Karpas-422 (cell line): ENCODE data around the gene HIC2. TPM values are rescaled to one million over a fixed set of nuclear protein-coding genes. Genes with fewer than 3 reads are reported as not detected.
"Not testable (repeated sequence)": the region's sequence is repeated elsewhere in the genome, so short reads cannot be mapped to it uniquely, and the experiment has no call there.

Source experiments
- DNase-seq: peaks from one replicate; pipeline ENCODE4 v3.0.0-alpha.2; 2015
- H2AFZ ChIP-seq: fragments of 200-600 bp; sonication (generic); 2 replicates; pipeline ENCODE4 v1.6.1; 2014; ENCODE audit warnings: antibody characterized with exemption, low read length, mixed read lengths
- H3K27ac ChIP-seq: fragments of 200-600 bp; sonication (generic); 2 replicates; pipeline ENCODE4 v1.5.1; 2014; ENCODE audit warnings: mild to moderate bottlenecking, low read length, moderate library complexity
- H3K27me3 ChIP-seq: fragments of 200-600 bp; sonication (generic); 2 replicates; pipeline ENCODE4 v1.6.1; 2014; ENCODE audit warnings: low read length, mixed read lengths
- H3K36me3 ChIP-seq: fragments of 200-600 bp; sonication (generic); 2 replicates; pipeline ENCODE4 v1.6.1; 2014; ENCODE audit warnings: low read length, mixed read lengths; ENCODE audit not compliant: insufficient read depth
- H3K4me1 ChIP-seq: fragments of 200-600 bp; sonication (generic); 2 replicates; pipeline ENCODE4 v1.6.1; 2014; ENCODE audit warnings: mild to moderate bottlenecking, low read length, mixed read lengths
- H3K4me2 ChIP-seq: fragments of 200-600 bp; sonication (generic); 2 replicates; pipeline ENCODE4 v1.6.1; 2014; ENCODE audit warnings: low read length, low read depth, mild to moderate bottlenecking; ENCODE audit not compliant: poor library complexity, severe bottlenecking
- H3K4me3 ChIP-seq: fragments of 200-600 bp; sonication (generic); 2 replicates; pipeline ENCODE4 v1.5.1; 2014; ENCODE audit warnings: mild to moderate bottlenecking, antibody characterized with exemption, low read length, mixed read lengths
- H3K79me2 ChIP-seq: fragments of 200-600 bp; sonication (generic); 2 replicates; pipeline ENCODE4 v1.6.1; 2014; ENCODE audit warnings: mild to moderate bottlenecking, low read length, mixed read lengths
- H3K9ac ChIP-seq: fragments of 200-600 bp; sonication (generic); 2 replicates; pipeline ENCODE4 v1.6.0; 2014; ENCODE audit warnings: low read length
- H3K9me2 ChIP-seq: fragments of 200-600 bp; sonication (generic), shearing (Covaris generic); replicated peaks from 2 replicates; pipeline ENCODE4 v1.6.0; 2014; ENCODE audit warnings: mild to moderate bottlenecking, low read length, moderate library complexity; ENCODE audit not compliant: insufficient read depth
- H3K9me3 ChIP-seq: fragments of 300-700, 200-600 bp; sonication (generic); 2 replicates; pipeline ENCODE4 v1.6.1; 2014; ENCODE audit warnings: low read length, mixed read lengths
- H4K20me1 ChIP-seq: fragments of 200-600 bp; sonication (generic); 2 replicates; pipeline ENCODE4 v1.6.1; 2014; ENCODE audit warnings: mild to moderate bottlenecking, antibody characterized with exemption, low read length, low read depth; ENCODE audit not compliant: insufficient read depth
- total RNA-seq: library from RNA; depleted of rRNA; stranded (reverse); fragments of >200 nt; shearing (Covaris generic); gene quantifications from 2 replicates; pipeline ENCODE4 v1.2.3, GENCODE V29; 2014; ENCODE audit warnings: low replicate concordance

HIC2 gene
- total RNA-seq, 1 experiment from 2014 or later, result 4.4 TPM

DNA sequence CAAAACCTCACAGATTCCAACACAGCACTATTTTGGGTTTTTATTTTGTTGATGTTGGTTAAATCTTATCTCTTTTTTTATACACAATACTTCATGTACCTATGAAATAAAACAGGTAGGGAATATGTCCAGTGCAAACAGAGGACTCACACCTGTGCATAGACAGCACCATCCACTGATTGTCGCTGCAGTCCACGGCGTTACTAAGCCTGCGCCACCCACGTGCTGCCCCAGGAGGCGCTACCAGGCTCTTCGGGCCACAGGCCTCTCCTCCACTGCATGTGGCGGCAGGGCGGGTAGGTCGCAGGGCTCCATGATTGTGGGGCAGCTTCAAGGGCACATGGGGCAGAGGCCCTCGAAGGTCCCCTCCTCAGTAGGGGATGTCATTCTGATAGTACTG lies 55.8 kb downstream of the HIC2 start:
- not testable (repeated sequence) for H2AFZ ChIP-seq, H4K20me1 ChIP-seq, H3K4me1 ChIP-seq, H3K4me3 ChIP-seq, H3K79me2 ChIP-seq, H3K27ac ChIP-seq, H3K9ac ChIP-seq, H3K27me3 ChIP-seq, H3K36me3 ChIP-seq, DNase-seq, H3K9me3 ChIP-seq, H3K4me2 ChIP-seq, H3K9me2 ChIP-seq

DNA sequence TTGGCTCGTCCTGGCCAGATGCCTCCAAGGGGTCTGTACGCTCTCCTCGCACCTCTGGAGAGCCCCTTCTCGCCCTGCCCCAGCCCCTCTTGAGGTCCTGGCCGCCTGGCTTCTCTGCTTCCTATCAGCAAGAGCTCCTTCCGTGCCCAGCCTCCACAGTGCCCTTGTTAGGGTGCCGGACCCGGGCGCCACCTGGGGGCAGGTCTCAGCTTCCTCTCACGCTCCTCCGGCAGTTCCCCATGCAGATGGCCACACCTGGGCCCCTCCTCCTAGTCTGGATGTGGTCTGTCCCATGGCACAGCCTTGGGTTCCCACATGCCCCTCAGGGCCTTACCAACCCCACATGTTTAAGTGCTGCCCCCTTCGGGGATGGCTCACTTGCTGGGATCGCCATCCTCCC lies 56.5 kb downstream of the HIC2 start:
- H3K4me2 ChIP-seq, H3K4me3 ChIP-seq, H3K36me3 ChIP-seq, H3K9me2 ChIP-seq, DNase-seq, H3K27ac ChIP-seq, H3K27me3 ChIP-seq, H3K9me3 ChIP-seq, H4K20me1 ChIP-seq, H3K9ac ChIP-seq, H3K4me1 ChIP-seq, H3K79me2 ChIP-seq, H2AFZ ChIP-seq: not testable (repeated sequence)

DNA sequence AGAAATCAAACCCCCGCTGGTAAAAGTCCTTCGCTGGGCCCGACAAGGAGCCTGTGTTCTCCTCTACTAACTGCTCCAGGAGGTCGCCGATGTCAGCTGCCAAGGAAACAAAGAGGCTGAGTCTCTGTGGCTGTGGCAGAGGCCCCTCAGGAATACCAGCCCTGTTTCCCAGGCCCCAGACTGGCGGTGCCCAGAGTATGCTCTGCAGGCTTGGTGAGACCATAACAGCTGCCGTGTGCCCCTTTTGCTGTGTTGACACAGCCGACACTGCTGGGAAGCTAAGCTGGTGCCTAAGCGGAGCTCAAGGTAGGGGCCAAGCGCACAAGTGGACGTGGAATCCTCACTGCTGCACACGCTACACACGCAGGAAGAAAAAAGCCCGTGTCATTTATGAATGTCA lies 66.9 kb downstream of the HIC2 start:
- H2AFZ ChIP-seq, H4K20me1 ChIP-seq, H3K27ac ChIP-seq, H3K27me3 ChIP-seq, DNase-seq, H3K9ac ChIP-seq, H3K4me1 ChIP-seq, H3K36me3 ChIP-seq, H3K9me3 ChIP-seq, H3K4me3 ChIP-seq, H3K4me2 ChIP-seq, H3K9me2 ChIP-seq, H3K79me2 ChIP-seq: not testable (repeated sequence)

DNA sequence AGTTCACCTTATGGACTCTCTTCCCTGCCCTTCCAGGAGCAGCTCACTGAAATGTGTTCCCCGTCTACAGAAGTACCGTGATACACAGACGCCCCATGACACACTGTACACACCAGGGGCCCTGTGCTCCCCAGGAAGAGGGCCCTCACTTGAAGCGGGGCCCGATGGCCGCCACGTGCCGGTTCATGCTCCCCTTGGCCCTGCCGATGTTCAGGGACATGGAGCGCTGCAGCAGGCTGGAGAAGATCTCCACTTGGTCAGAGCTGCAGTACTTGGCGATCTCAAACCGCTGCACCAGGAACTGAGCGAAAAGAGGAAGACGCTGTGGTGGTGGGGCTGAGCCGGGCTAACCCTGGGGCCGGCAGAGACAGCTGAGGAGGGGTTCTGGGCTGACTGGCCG lies 70.6 kb downstream of the HIC2 start:
- not testable (repeated sequence) for H3K79me2 ChIP-seq, H3K36me3 ChIP-seq

DNA sequence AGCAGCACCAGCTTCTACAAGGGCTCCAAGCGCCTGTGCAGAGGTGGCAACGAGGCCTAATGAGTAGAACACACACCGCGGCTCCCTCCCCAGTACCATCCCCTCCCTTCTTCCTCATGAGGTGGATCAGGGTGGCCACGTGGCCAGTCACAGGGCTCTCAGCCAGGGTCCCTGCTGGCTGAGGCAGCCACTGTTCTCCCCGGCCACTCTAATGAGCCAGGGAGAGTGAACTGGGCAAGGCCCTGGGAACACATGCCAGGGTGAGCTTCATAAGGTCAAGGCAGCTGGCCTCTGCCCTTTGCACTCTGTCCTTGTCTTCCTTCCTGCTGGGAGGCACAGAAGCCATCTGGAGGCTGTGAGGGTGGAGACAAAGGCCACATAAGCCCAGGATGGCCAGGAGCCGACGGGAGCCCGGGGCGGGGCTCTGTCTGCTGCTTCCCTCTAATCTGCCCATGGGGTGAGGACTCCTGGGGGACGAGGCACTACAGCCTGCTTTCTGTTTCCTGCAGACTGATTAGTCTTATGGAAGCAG lies 72.0 kb downstream of the HIC2 start:
- not testable (repeated sequence) for H3K36me3 ChIP-seq, H4K20me1 ChIP-seq, H3K4me1 ChIP-seq, H3K4me2 ChIP-seq, H2AFZ ChIP-seq, H3K79me2 ChIP-seq, H3K9ac ChIP-seq, DNase-seq, H3K9me2 ChIP-seq, H3K27me3 ChIP-seq, H3K27ac ChIP-seq, H3K9me3 ChIP-seq, H3K4me3 ChIP-seq

More for the DNA sequence above, 70.6 kb downstream of the HIC2 start:
- not testable (repeated sequence) for H3K9ac ChIP-seq, H3K4me2 ChIP-seq, H3K9me3 ChIP-seq, H3K27me3 ChIP-seq, H3K4me1 ChIP-seq, H3K27ac ChIP-seq, H3K9me2 ChIP-seq, DNase-seq, H2AFZ ChIP-seq, H3K4me3 ChIP-seq, H4K20me1 ChIP-seq

DNA sequence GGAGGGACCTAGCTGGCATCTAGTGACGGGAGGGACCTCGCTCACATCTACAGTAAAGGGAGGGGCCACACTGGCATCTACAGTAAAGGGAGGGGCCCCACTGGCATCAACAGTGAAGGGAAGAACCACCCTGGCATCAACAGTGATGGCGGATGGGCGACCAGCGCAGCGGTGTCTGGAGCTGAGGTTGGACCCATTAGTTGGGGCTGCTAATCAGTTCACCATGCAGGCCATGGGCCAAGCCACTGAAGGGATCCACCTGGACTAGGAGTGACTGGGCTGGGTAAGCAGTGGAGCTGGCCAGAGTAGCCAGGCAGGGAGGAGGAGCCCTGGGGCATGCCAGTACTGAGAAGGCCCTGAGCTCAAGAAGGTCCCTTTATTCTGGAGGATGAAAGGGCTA lies 73.4 kb downstream of the HIC2 start:
- not testable (repeated sequence) for H3K9me3 ChIP-seq, H3K4me3 ChIP-seq, H3K79me2 ChIP-seq, H3K27ac ChIP-seq, H4K20me1 ChIP-seq, H3K9ac ChIP-seq, H3K4me2 ChIP-seq, H3K4me1 ChIP-seq, H3K36me3 ChIP-seq, H2AFZ ChIP-seq, H3K27me3 ChIP-seq, H3K9me2 ChIP-seq
- DNase-seq, result peak; percentile 24

DNA sequence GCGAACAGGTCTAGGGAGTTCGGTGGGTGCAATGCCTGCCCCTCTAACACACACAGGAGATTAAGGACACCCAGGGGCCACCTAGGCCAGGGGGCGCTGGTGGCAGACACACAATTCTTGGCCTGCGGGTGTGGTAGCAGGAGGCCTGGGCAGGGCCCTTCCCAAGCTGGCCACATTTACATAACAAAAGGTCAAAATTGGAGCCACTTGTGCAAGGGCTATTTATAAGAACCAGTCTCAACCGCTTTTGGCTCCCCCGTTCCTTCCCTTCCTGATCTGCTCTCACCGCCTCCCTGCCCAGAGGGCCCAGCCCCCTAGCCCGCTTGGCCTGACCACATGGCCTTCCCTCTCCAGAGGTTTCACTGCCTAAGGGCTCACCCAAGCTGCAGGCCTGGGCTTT lies 75.1 kb downstream of the HIC2 start:
- not testable (repeated sequence) for H3K4me1 ChIP-seq, H2AFZ ChIP-seq, H3K4me3 ChIP-seq, H3K36me3 ChIP-seq, H3K27ac ChIP-seq, H3K9ac ChIP-seq, DNase-seq, H3K4me2 ChIP-seq, H4K20me1 ChIP-seq, H3K9me3 ChIP-seq, H3K27me3 ChIP-seq, H3K79me2 ChIP-seq, H3K9me2 ChIP-seq

DNA sequence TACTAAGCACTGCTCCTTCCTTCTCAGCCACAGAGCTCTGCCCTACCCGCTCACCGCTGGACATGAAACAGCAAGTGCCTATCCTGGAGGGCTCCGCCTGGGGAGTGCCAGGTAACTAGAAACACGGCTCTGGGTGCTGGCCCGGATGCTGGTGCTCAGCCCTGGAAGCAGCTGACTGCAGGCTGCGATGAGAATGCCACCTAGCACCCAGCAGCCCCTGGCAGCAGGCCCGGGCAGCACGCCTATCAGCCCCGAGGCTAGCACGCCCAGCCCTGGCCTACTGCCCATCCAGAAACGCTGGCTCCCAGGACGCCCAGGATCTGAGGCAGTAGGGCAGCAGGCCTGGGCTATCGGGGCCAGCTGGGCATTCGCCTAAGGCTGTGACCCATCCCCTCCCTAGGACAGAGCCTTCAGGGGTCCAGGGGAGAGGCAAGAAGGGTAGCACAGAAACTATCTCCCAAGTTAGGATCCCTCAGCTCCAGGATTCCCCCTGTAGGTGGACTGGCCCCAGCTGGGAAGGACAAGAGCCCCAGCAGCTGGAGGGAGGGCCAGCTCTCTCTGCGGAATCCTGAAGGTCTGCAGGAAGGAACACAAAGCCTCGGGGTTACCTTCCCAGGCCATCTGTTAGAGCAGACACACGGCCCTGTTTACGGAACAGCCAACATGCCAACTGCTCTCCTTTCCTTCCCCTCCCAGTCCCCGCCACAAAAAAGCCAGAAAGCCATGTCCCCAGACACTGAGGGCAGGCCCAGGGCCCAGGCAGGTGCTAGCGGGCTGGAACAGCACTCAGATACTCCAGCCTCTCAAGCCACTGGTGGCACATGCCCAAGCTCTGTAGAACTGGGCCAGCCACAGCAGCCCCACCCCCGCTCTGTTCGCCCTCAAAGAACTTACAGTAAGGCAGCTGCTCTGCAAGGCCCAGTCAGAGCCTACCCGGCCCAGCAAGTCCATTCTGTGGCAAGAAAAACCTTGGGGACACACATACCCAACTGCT lies 76.9 kb downstream of the HIC2 start:
- H4K20me1 ChIP-seq, H3K79me2 ChIP-seq, H3K4me3 ChIP-seq, H2AFZ ChIP-seq, H3K4me2 ChIP-seq, H3K4me1 ChIP-seq, H3K36me3 ChIP-seq, DNase-seq, H3K27me3 ChIP-seq, H3K27ac ChIP-seq, H3K9me3 ChIP-seq, H3K9me2 ChIP-seq, H3K9ac ChIP-seq: not testable (repeated sequence)
